Activated gamma-delta T cell treated with Interleukin-2 at 50 U/mL for 16 hours (primary cell): Measurements from ENCODE around the gene G3BP2.
"Not testable (repeated sequence)": the region's sequence is repeated elsewhere in the genome, so short reads cannot be mapped to it uniquely, and the experiment has no call there.

ENCODE experiments used
- DNase-seq: peaks from one replicate; pipeline ENCODE4 v3.0.0-alpha.2; 2020

G3BP2 gene

GRCh38 chr4:75673027-75673958 is at the start of gene G3BP2:
Gene G3BP2, minus strand, starts transcription at chr4:75673411. Its CDS starts 11,386 bp downstream, at chr4:75662025.
- peak; percentile 97 for DNase-seq

GRCh38 chr4:75722417-75722816 is 49.2 kb upstream of the G3BP2 start:
- no peak for DNase-seq

GRCh38 chr4:75718529-75718928 is 45.3 kb upstream of the G3BP2 start:
- DNase-seq, result no peak

- DNase-seq, result no peak
Measured at GRCh38 chr4:75717408-75717807, 44.2 kb upstream of the G3BP2 start.

GRCh38 chr4:75716054-75716453 is 42.8 kb upstream of the G3BP2 start:
- not testable (repeated sequence) for DNase-seq

- no peak for DNase-seq
Measured at GRCh38 chr4:75715105-75715799, 42.0 kb upstream of the G3BP2 start.

GRCh38 chr4:75714704-75715103 is 41.5 kb upstream of the G3BP2 start:
- DNase-seq, result no peak

GRCh38 chr4:75714011-75714410 is 40.8 kb upstream of the G3BP2 start:
- no peak for DNase-seq

GRCh38 chr4:75710246-75710645 is 37.0 kb upstream of the G3BP2 start:
- no peak for DNase-seq

GRCh38 chr4:75708218-75708691 is 35.0 kb upstream of the G3BP2 start:
- peak; percentile 35 for DNase-seq

- DNase-seq, result no peak
Measured at GRCh38 chr4:75705198-75705977, 32.2 kb upstream of the G3BP2 start.

GRCh38 chr4:75702919-75703411 is 29.8 kb upstream of the G3BP2 start:
- no peak for DNase-seq

- no peak for DNase-seq
Measured at GRCh38 chr4:75699299-75699698, 26.1 kb upstream of the G3BP2 start.

GRCh38 chr4:75698963-75699228 is 25.7 kb upstream of the G3BP2 start:
- no peak for DNase-seq

- DNase-seq, result no peak
Measured at GRCh38 chr4:75698162-75698962, 25.2 kb upstream of the G3BP2 start.

- DNase-seq, result no peak
Measured at GRCh38 chr4:75696581-75696980, 23.4 kb upstream of the G3BP2 start.

GRCh38 chr4:75696071-75696470 is 22.9 kb upstream of the G3BP2 start:
- peak; percentile 6 for DNase-seq

GRCh38 chr4:75692066-75692465 is 18.9 kb upstream of the G3BP2 start:
- DNase-seq, result not testable (repeated sequence)

- not testable (repeated sequence) for DNase-seq
Measured at GRCh38 chr4:75687125-75687524, 13.9 kb upstream of the G3BP2 start.

GRCh38 chr4:75686346-75686745 is 13.1 kb upstream of the G3BP2 start:
- DNase-seq, result peak; percentile 38

- no peak for DNase-seq
Measured at GRCh38 chr4:75685546-75686189, 12.5 kb upstream of the G3BP2 start.
